Hepatocyte (in vitro differentiated cells): ENCODE measurements around the gene GATC. TPM values are rescaled to one million over a fixed set of nuclear protein-coding genes. Genes with fewer than 3 reads are reported as not detected.
A peak's percentile ranks its signal among the peaks of the same experiment; 100 is the strongest.

Experiments
- DNase-seq: peaks from one replicate; pipeline ENCODE4 v3.0.0-alpha.2; 2016; ENCODE audit warnings: low spot score
- H2AFZ ChIP-seq: fragments of 200-600 bp; sonication (generic); 2 replicates; pipeline ENCODE4 v1.6.0; 2016; ENCODE audit warnings: antibody characterized with exemption, mild to moderate bottlenecking
- H3K27ac ChIP-seq: fragments of 200-600 bp; sonication (generic); 2 replicates; pipeline ENCODE4 v1.5.1; 2016; ENCODE audit warnings: mild to moderate bottlenecking
- H3K27me3 ChIP-seq: fragments of 200-600 bp; sonication (generic); 2 replicates; pipeline ENCODE4 v1.6.1; 2016
- H3K36me3 ChIP-seq: fragments of 200-600 bp; sonication (generic); replicated peaks from 2 replicates; pipeline ENCODE4 v1.5.1; 2016; ENCODE audit warnings: low read depth; ENCODE audit not compliant: insufficient read depth
- H3K4me1 ChIP-seq: fragments of 200-600 bp; sonication (generic); 2 replicates; pipeline ENCODE4 v1.5.1; 2016; ENCODE audit warnings: mild to moderate bottlenecking, moderate library complexity; ENCODE audit not compliant: insufficient read depth
- H3K4me2 ChIP-seq: fragments of 200-600 bp; sonication (generic); 2 replicates; pipeline ENCODE4 v1.6.0; 2016
- H3K4me3 ChIP-seq: fragments of 200-600 bp; sonication (generic); 2 replicates; pipeline ENCODE4 v1.5.1; 2016; ENCODE audit warnings: mild to moderate bottlenecking
- H3K79me2 ChIP-seq: fragments of 200-600 bp; sonication (generic); 2 replicates; pipeline ENCODE4 v1.6.0; 2017; ENCODE audit warnings: mild to moderate bottlenecking
- H3K9me2 ChIP-seq: fragments of 200-600 bp; sonication (generic); replicated peaks from 2 replicates; pipeline ENCODE4 v1.6.0; 2017; ENCODE audit warnings: mild to moderate bottlenecking; ENCODE audit not compliant: insufficient read depth
- H3K9me3 ChIP-seq: fragments of 200-600 bp; sonication (generic); 2 replicates; pipeline ENCODE4 v1.5.1; 2016; ENCODE audit warnings: low read depth, mild to moderate bottlenecking
- H4K20me1 ChIP-seq: fragments of 200-600 bp; sonication (generic); 2 replicates; pipeline ENCODE4 v1.6.0; 2016; ENCODE audit warnings: mild to moderate bottlenecking; ENCODE audit not compliant: insufficient read depth, poor library complexity, severe bottlenecking
- CTCF ChIP-seq: fragments of 200-600 bp; sonication (generic); IDR thresholded peaks from 2 replicates; pipeline ENCODE4 v1.5.1; 2016; ENCODE audit warnings: antibody characterized with exemption, mild to moderate bottlenecking; ENCODE audit not compliant: poor library complexity
- EZH2 ChIP-seq: fragments of 200-600 bp; sonication (generic); IDR thresholded peaks from 2 replicates; pipeline ENCODE4 v1.6.1; 2016; ENCODE audit warnings: antibody characterized with exemption, mild to moderate bottlenecking, borderline replicate concordance
- EZH2phosphoT487 ChIP-seq: fragments of 200-600 bp; sonication (generic); IDR thresholded peaks from one replicate; pipeline ENCODE4 v1.6.1; 2018; ENCODE audit warnings: antibody characterized with exemption, mild to moderate bottlenecking, low read depth, moderate library complexity; ENCODE audit not compliant: unreplicated experiment, severe bottlenecking
- WGBS: methylation state at CpG from one replicate; pipeline ENCODE4 v1.1.6; 2016; ENCODE audit warnings: low lambda C conversion rate; ENCODE audit errors: missing lambda C conversion rate; 5-methylcytosine and 5-hydroxymethylcytosine counted together
- polyA plus RNA-seq: library from polyadenylated mRNA; unstranded; fragments of >200 nt; fragmentation: Nextera tagmentation; extraction: Ambion mirVana; gene quantifications from 2 replicates; pipeline ENCODE4 v1.2.1, GENCODE V29; 2016
- total RNA-seq: library from RNA; depleted of rRNA; stranded (reverse); fragments of >200 nt; gene quantifications from 2 replicates; pipeline ENCODE4 v1.2.3, GENCODE V29; 2014

The GATC gene
- total and polyA plus RNA-seq, 2 experiments from 2014 or later, result 19.0 to 35.0 TPM

- peak overlapping the region; percentile 95 for H3K4me2 ChIP-seq
- H3K27me3 ChIP-seq, result no peaks in the 10 kb centered on the region
- H3K9me3 ChIP-seq, result no peaks in the 10 kb centered on the region
- H3K27ac ChIP-seq, result peak overlapping the region; percentile 92
- H2AFZ ChIP-seq, result peak overlapping the region; percentile 58
- no peaks in the 10 kb centered on the region for H3K36me3 ChIP-seq
- TF ChIP-seq EZH2phosphoT487 (no peak), CTCF (no peak), EZH2 (no peak)
- H3K9me2 ChIP-seq, result no peaks in the 10 kb centered on the region
- H4K20me1 ChIP-seq, result peaks cover 41% of the 10 kb centered on the region
- H3K4me1 ChIP-seq, result peaks cover 12% of the 10 kb centered on the region
- peaks cover 96% of the 10 kb centered on the region for H3K79me2 ChIP-seq
- 3% methylated on average over 23 of the region's 23 CpGs for WGBS
- H3K4me3 ChIP-seq, result peak overlapping the region; percentile 95
- peak; percentile 49 for DNase-seq
These were observed 22.1 kb downstream of the GATC start for GRCh38 chr12:120468325-120468820.

DNA sequence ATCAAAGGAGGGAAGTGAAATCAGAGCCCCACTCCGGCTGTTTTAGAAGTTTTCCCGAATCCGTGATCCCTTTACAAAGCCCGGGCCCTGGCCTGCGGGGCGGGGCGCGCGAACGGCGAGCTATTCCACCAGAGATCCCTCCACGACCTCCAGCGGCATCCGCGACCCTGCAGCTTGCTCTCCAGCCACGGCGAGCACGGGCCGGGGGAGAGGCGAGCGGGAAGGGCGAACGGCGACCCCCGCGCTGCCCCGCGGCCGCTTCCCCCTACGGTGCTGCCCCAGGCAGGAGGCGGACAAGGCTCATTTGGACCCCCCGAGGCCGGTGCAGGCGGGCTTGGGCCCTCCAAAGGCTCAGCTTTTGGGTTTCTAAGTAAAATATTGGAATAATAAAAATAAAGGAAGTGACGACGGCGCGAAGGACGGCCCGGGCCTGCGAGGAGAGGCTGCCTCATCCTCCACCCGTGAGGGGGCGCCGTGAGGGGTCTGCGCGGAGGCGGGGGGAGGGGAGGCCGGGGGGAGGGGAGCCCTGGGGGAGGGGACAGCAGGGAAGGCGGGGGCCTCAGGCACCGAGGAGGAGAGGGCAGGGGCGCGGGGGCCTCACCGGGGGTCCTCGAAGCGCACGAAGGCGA lies 22.7 kb downstream of the GATC start:
- no peaks in the 10 kb centered on the region for H3K27me3 ChIP-seq
- TF ChIP-seq EZH2phosphoT487, result no peak
- no peak for TF ChIP-seq EZH2
- peak; percentile 45 for TF ChIP-seq CTCF
- H4K20me1 ChIP-seq, result peaks cover 41% of the 10 kb centered on the region
- H2AFZ ChIP-seq, result peak overlapping the region; percentile 58
- peak; percentile 46 for DNase-seq
- peak overlapping the region; percentile 92 for H3K27ac ChIP-seq
- H3K79me2 ChIP-seq, result peaks cover 94% of the 10 kb centered on the region
- 2% methylated on average over 37 of the region's 57 CpGs for WGBS
- no peaks in the 10 kb centered on the region for H3K9me2 ChIP-seq
- peak overlapping the region; percentile 95 for H3K4me2 ChIP-seq
- no peaks in the 10 kb centered on the region for H3K9me3 ChIP-seq
- H3K4me1 ChIP-seq, result peaks cover 12% of the 10 kb centered on the region
- no peaks in the 10 kb centered on the region for H3K36me3 ChIP-seq
- peak overlapping the region; percentile 95 for H3K4me3 ChIP-seq

DNA sequence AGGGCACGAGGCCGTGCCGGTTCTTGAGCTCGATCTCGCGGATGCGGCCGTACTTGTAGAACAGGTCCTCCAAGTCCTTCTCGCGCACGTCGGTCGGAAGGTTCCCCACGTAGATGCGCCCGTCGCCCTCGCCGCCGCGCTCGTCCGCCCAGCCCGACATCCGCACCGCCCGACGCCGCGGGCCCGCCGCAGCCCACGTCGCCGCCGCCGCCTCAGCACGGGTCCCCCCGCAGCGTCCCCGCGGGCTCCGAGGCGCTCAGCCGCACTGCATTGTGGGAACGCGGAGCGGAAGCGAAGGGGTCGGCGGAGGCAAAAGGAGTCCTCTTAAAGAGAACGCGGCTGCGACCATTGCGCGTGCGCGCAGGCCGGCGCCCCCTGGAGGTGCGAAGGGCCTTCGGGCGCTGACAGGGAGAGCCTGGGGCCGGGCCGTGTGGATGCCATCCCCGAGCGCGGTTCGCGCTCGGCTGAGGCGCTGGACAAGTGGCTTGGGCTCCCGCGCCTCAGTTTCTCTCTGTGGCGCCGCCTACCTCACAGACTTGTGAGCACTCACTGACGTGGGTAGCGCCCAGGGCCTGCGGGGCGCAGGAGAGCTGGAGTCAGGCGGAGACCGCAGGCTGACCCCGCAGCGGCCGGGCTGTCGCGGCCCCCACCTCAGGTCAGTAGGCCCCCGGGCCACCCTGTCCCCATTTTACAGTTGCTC lies 23.4 kb downstream of the GATC start, which contains the start of gene SRSF9:
SRSF9 (minus strand) TSS at position 299 of the 700 bp plus-strand sequence; CDS start at position 160, 139 bp downstream.
- TF ChIP-seq EZH2 (no peak), EZH2phosphoT487 (no peak), CTCF (peak; percentile 94)
- H3K27me3 ChIP-seq, result no peaks in the 10 kb centered on the region
- H3K4me2 ChIP-seq, result peak within 1 kb of the TSS; percentile 95
- peak within 1 kb of the TSS; percentile 95 for H3K4me3 ChIP-seq
- peaks cover 12% of the 10 kb centered on the region for H3K4me1 ChIP-seq
- H2AFZ ChIP-seq, result peak within 1 kb of the TSS; percentile 92
- peaks cover 89% of the 10 kb centered on the region for H3K79me2 ChIP-seq
- no peaks in the 10 kb centered on the region for H3K36me3 ChIP-seq
- H3K9me3 ChIP-seq, result no peaks in the 10 kb centered on the region
- DNase-seq, result peak; percentile 99
- H3K27ac ChIP-seq, result peak within 1 kb of the TSS; percentile 92
- no peaks in the 10 kb centered on the region for H3K9me2 ChIP-seq
- peaks cover 41% of the 10 kb centered on the region for H4K20me1 ChIP-seq
- 1% methylated on average over 36 of the region's 88 CpGs for WGBS
